DOHH2 (cell line): ENCODE data around the gene NUP210L.

Experiments used
- CTCF ChIP-seq: fragments of 200-600 bp; sonication (generic); IDR thresholded peaks from one replicate; pipeline ENCODE4 v1.5.1; 2014; ENCODE audit warnings: antibody characterized with exemption, mild to moderate bottlenecking, low read depth, low read length; ENCODE audit not compliant: poor library complexity, severe bottlenecking
- EZH2phosphoT487 ChIP-seq: fragments of 200-600 bp; sonication (generic); IDR thresholded peaks from 2 replicates; pipeline ENCODE4 v1.6.1; 2017; ENCODE audit warnings: borderline replicate concordance, mild to moderate bottlenecking, antibody characterized with exemption, low read length, moderate library complexity, mixed read lengths

- TF ChIP-seq CTCF (no peak), EZH2phosphoT487 (no peak)
Measured at GRCh38 chr1:154062309-154062708, 92.6 kb downstream of the NUP210L start.
